GM18498 (cell line): ENCODE results near the gene REX1BD.
"Not testable (repeated sequence)": the region's sequence is repeated elsewhere in the genome, so short reads cannot be mapped to it uniquely, and the experiment has no call there.

Source experiments
- ATAC-seq: cut with Tn5 transposase; IDR thresholded peaks from one replicate; pipeline ENCODE4 v1.9.1; 2021; ENCODE audit warnings: mild to moderate bottlenecking, moderate library complexity; ENCODE audit not compliant: unreplicated experiment

REX1BD gene

GRCh38 chr19:18600692-18601397 is 12.2 kb downstream of the REX1BD start:
- not testable (repeated sequence) for ATAC-seq

- ATAC-seq, result no peak
Measured at GRCh38 chr19:18601875-18602274, 13.3 kb downstream of the REX1BD start.

GRCh38 chr19:18603255-18603957 is 14.8 kb downstream of the REX1BD start:
- no peak for ATAC-seq

GRCh38 chr19:18603958-18604819 is 15.6 kb downstream of the REX1BD start:
- ATAC-seq, result no peak

- no peak for ATAC-seq
Measured at GRCh38 chr19:18604820-18605159, 16.2 kb downstream of the REX1BD start.

GRCh38 chr19:18605196-18605545 is 16.6 kb downstream of the REX1BD start:
- ATAC-seq, result no peak

- ATAC-seq, result no peak
Measured at GRCh38 chr19:18605546-18606280, 17.1 kb downstream of the REX1BD start.

- ATAC-seq, result no peak
Measured at GRCh38 chr19:18606281-18607225, 18.0 kb downstream of the REX1BD start, which contains the start of gene CRLF1. CRLF1 (minus strand) TSS chr19:18606799; CDS start chr19:18606656, 143 bp downstream.

GRCh38 chr19:18607226-18608101 is 18.9 kb downstream of the REX1BD start:
- no peak for ATAC-seq

- ATAC-seq, result no peak
Measured at GRCh38 chr19:18608102-18608804, 19.7 kb downstream of the REX1BD start.

- ATAC-seq, result no peak
Measured at GRCh38 chr19:18608805-18609716, 20.5 kb downstream of the REX1BD start.

GRCh38 chr19:18609717-18610051 is 21.1 kb downstream of the REX1BD start:
- no peak for ATAC-seq

- no peak for ATAC-seq
Measured at GRCh38 chr19:18610245-18610555, 21.6 kb downstream of the REX1BD start.

- no peak for ATAC-seq
Measured at GRCh38 chr19:18610556-18611326, 22.1 kb downstream of the REX1BD start.

- no peak for ATAC-seq
Measured at GRCh38 chr19:18611327-18612050, 22.9 kb downstream of the REX1BD start.
